Measurements from ENCODE around the gene TMEM181.
A peak's percentile ranks its signal among the peaks of the same experiment; 100 is the strongest.

TMEM181 gene

DNA sequence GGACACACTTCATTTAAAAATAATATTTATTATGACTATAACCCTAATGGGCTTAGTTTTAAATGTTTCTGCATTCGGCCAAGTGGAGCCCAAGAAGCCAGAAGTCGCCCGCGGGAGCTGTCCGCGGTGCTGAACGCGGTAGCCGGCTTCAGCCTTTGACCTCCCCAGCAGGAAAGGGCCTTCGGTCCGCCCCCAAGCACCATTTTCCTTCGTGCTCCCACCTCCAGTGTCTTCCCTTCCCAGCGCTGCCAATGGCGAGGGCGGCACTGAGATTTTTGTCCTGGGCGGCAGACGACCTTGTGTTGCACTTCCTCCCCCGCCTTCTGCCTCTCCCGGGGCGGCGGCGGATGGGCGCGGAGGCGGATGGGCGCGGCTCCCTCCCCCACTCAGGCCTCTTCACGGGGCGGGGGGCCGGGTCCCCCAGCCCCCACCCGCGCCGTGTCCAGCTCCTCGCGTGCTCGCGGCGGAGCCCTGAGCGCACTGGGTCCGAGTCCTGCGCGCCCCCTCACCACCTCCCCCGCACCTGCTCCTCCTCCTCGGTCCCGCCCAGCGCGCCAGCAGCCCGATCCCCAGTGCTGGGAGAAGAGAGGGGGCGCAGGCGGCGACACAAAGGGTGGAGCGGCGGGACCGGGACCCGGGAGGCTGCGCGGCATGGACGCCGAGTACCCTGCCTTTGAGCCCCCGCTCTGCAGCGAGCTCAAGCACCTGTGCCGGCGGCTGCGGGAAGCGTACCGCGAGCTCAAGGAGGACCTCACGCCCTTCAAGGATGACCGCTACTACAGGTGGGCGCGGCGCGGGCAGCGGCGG is 23.6 kb upstream of the TMEM181 start:
- Histone ChIP-seq H3K27me3 (ENCODE audit: control insufficient read depth in 2 of 2, insufficient read depth in 2 of 2, low read length in 2 of 2) (peaks cover 4 to 11% of the 10 kb centered on the region in 2 donors), H3K9ac (ENCODE audit: low read depth in 1 of 2, low read length in 2 of 2) (no peak overlapping the region), H3K4me1 (ENCODE audit: control insufficient read depth in 2 of 2, insufficient read depth in 2 of 2, low read length in 2 of 2) (peaks cover 0 to 9% of the 10 kb centered on the region in 2 donors), H3K27ac (ENCODE audit: low read depth in 2 of 2, low read length in 2 of 2) (no peak overlapping the region), H3K4me3 (ENCODE audit: low read length in 2 of 2) (peak overlapping the region; percentile 53 to 67), H3K9me3 (ENCODE audit: control insufficient read depth in 2 of 2, low read length in 2 of 2) (no peaks in the 10 kb centered on the region), H3K36me3 (ENCODE audit: control insufficient read depth in 2 of 2, insufficient read depth in 2 of 2, low read length in 2 of 2) (no peaks in the 10 kb centered on the region)

DNA sequence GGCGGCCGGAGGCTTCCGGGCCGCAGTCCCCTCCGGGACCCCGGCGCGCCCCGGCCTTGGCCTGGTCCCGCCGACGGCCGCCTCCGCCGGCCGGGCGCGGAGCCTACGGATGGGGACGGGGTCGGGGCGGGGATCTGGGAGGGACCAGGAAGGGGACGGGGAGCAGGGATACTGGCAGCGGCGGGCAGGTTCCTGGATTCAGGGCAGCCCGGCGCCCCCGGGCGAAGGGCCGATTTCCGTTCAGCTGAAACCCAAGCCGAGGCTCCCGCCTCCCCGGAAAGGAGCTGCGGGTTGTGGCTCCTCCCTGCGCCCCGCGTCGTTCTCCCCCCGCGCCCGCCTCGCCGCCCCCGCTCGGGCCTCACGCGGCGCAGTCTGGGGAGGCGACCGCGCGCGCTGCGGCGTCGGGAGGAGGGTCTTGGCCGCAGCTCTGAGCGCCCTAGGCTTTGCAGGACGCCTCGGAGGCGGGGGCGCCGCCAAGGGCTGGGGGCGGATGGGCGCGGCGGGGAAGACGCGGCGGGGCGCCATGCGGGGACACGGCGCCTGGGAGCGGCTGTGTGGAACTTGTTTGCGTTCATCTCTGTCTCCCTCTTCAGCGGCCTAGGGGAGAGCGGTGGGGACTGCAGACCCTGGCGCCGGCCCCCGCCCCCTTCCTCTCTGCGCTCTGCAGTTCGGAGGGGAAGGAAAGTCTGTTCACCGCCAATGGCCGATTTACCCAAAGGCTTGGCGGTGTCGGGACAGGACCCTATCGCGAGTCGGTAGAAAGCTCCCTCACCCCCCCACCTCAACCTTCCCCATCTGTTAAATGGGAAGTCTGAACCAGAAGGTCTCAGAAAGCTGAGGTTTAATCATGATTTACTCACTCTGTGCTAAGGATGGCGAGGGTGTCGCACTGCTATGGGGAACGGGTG is 22.7 kb upstream of the TMEM181 start:
- no peak overlapping the region for H3K27ac ChIP-seq (ENCODE audit: low read depth in 2 of 2, low read length in 2 of 2)
- no peak overlapping the region for H3K9ac ChIP-seq (ENCODE audit: low read depth in 1 of 2, low read length in 2 of 2)
- H3K9me3 ChIP-seq (ENCODE audit: control insufficient read depth in 2 of 2, low read length in 2 of 2): no peaks in the 10 kb centered on the region
- H3K36me3 ChIP-seq (ENCODE audit: control insufficient read depth in 2 of 2, insufficient read depth in 2 of 2, low read length in 2 of 2): no peaks in the 10 kb centered on the region
- peaks cover 0 to 9% of the 10 kb centered on the region in 2 donors for H3K4me1 ChIP-seq (ENCODE audit: control insufficient read depth in 2 of 2, insufficient read depth in 2 of 2, low read length in 2 of 2)
- H3K27me3 ChIP-seq (ENCODE audit: control insufficient read depth in 2 of 2, insufficient read depth in 2 of 2, low read length in 2 of 2): peaks cover 4 to 11% of the 10 kb centered on the region in 2 donors
- H3K4me3 ChIP-seq (ENCODE audit: low read length in 2 of 2): peak overlapping the region; percentile 53 to 67

DNA sequence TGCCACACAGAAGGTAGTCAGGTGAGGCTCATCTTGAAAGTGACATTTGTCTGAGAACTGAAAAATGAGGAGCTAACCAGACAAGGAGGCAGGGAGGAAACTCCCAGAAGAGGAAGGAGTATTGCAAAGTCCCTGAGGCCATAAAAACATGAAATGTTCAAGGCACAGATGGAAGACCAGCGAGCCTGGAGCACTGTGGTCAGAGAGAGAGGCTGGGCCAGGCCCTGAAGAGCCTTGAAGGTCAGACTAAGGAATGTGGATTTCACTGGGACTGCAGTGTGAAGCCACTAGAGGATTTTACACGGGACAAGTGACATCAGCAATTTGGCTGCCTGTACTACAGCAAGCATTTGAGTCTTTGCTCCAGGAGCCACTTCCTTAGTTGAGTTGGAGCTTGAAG is 21.1 kb upstream of the TMEM181 start:
- no peak overlapping the region for H3K4me3 ChIP-seq (ENCODE audit: low read length in 2 of 2)
- H3K27ac ChIP-seq (ENCODE audit: low read depth in 2 of 2, low read length in 2 of 2): no peak overlapping the region
- no peak overlapping the region for H3K9ac ChIP-seq (ENCODE audit: low read depth in 1 of 2, low read length in 2 of 2)
- no peaks in the 10 kb centered on the region for H3K9me3 ChIP-seq (ENCODE audit: control insufficient read depth in 2 of 2, low read length in 2 of 2)
- H3K27me3 ChIP-seq (ENCODE audit: control insufficient read depth in 2 of 2, insufficient read depth in 2 of 2, low read length in 2 of 2): peaks cover 4 to 11% of the 10 kb centered on the region in 2 donors
- H3K4me1 ChIP-seq (ENCODE audit: control insufficient read depth in 2 of 2, insufficient read depth in 2 of 2, low read length in 2 of 2): peaks cover 0 to 9% of the 10 kb centered on the region in 2 donors
- no peaks in the 10 kb centered on the region for H3K36me3 ChIP-seq (ENCODE audit: control insufficient read depth in 2 of 2, insufficient read depth in 2 of 2, low read length in 2 of 2)

DNA sequence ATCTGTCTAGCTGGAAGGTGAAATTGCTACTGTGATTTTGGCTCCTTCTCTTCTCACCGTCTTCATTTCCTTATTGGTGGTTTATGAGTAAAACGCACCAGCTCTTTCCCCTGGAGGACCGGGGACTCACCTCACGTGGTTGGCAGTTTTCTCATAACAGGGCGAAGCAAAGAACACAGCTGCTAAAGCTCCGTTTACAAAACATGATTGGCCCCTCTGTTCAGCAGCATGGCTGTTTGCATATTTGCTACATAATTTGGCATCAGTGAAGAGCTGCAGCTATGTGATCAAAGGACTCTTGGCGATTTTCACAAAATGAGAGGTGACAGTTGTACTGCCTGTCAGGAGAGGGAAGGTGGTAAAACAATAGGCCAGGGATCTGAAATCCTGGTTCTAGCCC is 20.5 kb upstream of the TMEM181 start:
- Histone ChIP-seq H3K27ac (ENCODE audit: low read depth in 2 of 2, low read length in 2 of 2) (no peak overlapping the region), H3K4me1 (ENCODE audit: control insufficient read depth in 2 of 2, insufficient read depth in 2 of 2, low read length in 2 of 2) (peaks cover 0 to 9% of the 10 kb centered on the region in 2 donors), H3K36me3 (ENCODE audit: control insufficient read depth in 2 of 2, insufficient read depth in 2 of 2, low read length in 2 of 2) (no peaks in the 10 kb centered on the region), H3K9ac (ENCODE audit: low read depth in 1 of 2, low read length in 2 of 2) (no peak overlapping the region), H3K4me3 (ENCODE audit: low read length in 2 of 2) (no peak overlapping the region), H3K9me3 (ENCODE audit: control insufficient read depth in 2 of 2, low read length in 2 of 2) (no peaks in the 10 kb centered on the region), H3K27me3 (ENCODE audit: control insufficient read depth in 2 of 2, insufficient read depth in 2 of 2, low read length in 2 of 2) (peaks cover 4 to 11% of the 10 kb centered on the region in 2 donors)

DNA sequence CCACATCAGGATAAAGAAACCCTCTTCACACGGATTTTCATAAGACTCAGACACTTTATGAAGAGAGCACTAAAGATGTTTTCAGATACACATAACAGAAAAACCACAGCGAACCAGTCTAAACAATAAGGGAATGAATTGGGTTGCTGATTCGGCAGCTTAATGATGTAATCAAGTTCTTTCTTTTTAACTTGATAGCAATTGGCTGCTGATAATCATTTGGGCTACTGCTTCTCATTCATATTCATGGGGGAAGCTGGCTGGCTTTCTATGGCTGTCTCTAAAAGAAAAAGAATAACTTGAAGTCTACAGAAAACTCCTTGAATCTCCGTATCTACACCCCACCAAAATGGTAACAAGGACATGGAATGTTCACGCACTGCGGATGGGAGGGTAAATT is 20.0 kb upstream of the TMEM181 start:
- H3K4me1 ChIP-seq (ENCODE audit: control insufficient read depth in 2 of 2, insufficient read depth in 2 of 2, low read length in 2 of 2): peaks cover 0 to 9% of the 10 kb centered on the region in 2 donors

DNA sequence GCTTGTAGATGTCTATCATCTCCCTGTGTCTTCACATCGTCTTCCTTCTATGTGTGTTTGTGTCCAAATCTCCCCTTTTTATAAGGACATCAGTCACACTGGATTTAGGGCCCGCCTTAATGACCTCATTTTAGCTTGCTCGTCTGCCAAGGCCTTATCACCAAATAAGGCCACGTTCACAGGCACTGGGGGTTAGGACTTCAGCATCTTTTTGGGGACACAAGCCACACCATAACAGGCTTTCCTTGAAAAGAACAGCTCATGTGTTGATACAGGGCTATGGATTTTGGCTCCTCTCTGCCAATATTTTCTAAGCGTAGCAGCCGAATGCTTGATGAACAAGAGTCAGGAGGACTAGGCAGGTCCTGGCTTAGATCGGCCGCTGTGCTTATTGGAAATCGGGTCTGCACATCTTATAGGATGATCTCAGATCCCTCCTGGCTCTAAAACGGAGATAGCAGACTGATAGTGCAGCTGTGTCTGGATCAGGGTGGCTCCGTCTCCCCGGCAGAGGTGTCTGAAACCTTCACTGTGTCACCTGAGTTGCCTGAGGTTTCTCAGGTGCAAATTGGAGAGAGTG is 16.2 kb upstream of the TMEM181 start:
- H3K4me3 ChIP-seq (ENCODE audit: low read length in 2 of 2): no peak overlapping the region
- H3K36me3 ChIP-seq (ENCODE audit: control insufficient read depth in 2 of 2, insufficient read depth in 2 of 2, low read length in 2 of 2): no peaks in the 10 kb centered on the region
- H3K9me3 ChIP-seq (ENCODE audit: control insufficient read depth in 2 of 2, low read length in 2 of 2): no peaks in the 10 kb centered on the region
- H3K27ac ChIP-seq (ENCODE audit: low read depth in 2 of 2, low read length in 2 of 2): no peak overlapping the region
- no peaks in the 10 kb centered on the region for H3K4me1 ChIP-seq (ENCODE audit: control insufficient read depth in 2 of 2, insufficient read depth in 2 of 2, low read length in 2 of 2)
- H3K9ac ChIP-seq (ENCODE audit: low read depth in 1 of 2, low read length in 2 of 2): no peak overlapping the region
- H3K27me3 ChIP-seq (ENCODE audit: control insufficient read depth in 2 of 2, insufficient read depth in 2 of 2, low read length in 2 of 2): peaks cover 0 to 2% of the 10 kb centered on the region in 2 donors

More for the DNA sequence above, 20.0 kb upstream of the TMEM181 start:
- peaks cover 4 to 11% of the 10 kb centered on the region in 2 donors for H3K27me3 ChIP-seq (ENCODE audit: control insufficient read depth in 2 of 2, insufficient read depth in 2 of 2, low read length in 2 of 2)
- no peaks in the 10 kb centered on the region for H3K9me3 ChIP-seq (ENCODE audit: control insufficient read depth in 2 of 2, low read length in 2 of 2)
- H3K4me3 ChIP-seq (ENCODE audit: low read length in 2 of 2): no peak overlapping the region
- H3K9ac ChIP-seq (ENCODE audit: low read depth in 1 of 2, low read length in 2 of 2): no peak overlapping the region
- no peaks in the 10 kb centered on the region for H3K36me3 ChIP-seq (ENCODE audit: control insufficient read depth in 2 of 2, insufficient read depth in 2 of 2, low read length in 2 of 2)
- H3K27ac ChIP-seq (ENCODE audit: low read depth in 2 of 2, low read length in 2 of 2): no peak overlapping the region

DNA sequence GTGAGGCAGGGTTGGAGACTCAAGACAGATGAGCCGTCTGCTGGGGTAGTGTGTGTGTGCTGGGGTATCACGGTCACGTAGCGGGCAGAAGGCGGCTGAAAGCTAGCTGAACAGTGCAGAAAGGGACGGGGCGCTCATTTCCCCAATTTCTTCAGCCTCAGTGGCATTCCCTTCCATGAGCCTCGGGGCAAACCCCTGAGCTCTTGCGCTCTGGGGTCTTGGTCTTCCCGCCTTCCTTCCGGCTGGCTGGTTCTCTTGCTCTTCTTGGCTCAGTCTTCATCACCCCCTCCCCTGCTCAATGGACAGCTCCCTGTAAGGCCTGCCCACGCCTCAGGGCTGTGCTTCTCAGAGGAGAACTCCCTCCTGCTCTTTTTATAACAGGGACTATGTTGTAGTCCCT is 15.5 kb upstream of the TMEM181 start:
- Histone ChIP-seq H3K27ac (ENCODE audit: low read depth in 2 of 2, low read length in 2 of 2) (no peak overlapping the region), H3K4me3 (ENCODE audit: low read length in 2 of 2) (no peak overlapping the region), H3K9ac (ENCODE audit: low read depth in 1 of 2, low read length in 2 of 2) (no peak overlapping the region), H3K4me1 (ENCODE audit: control insufficient read depth in 2 of 2, insufficient read depth in 2 of 2, low read length in 2 of 2) (no peaks in the 10 kb centered on the region), H3K9me3 (ENCODE audit: control insufficient read depth in 2 of 2, low read length in 2 of 2) (no peaks in the 10 kb centered on the region), H3K36me3 (ENCODE audit: control insufficient read depth in 2 of 2, insufficient read depth in 2 of 2, low read length in 2 of 2) (no peaks in the 10 kb centered on the region), H3K27me3 (ENCODE audit: control insufficient read depth in 2 of 2, insufficient read depth in 2 of 2, low read length in 2 of 2) (no peaks in the 10 kb centered on the region)

DNA sequence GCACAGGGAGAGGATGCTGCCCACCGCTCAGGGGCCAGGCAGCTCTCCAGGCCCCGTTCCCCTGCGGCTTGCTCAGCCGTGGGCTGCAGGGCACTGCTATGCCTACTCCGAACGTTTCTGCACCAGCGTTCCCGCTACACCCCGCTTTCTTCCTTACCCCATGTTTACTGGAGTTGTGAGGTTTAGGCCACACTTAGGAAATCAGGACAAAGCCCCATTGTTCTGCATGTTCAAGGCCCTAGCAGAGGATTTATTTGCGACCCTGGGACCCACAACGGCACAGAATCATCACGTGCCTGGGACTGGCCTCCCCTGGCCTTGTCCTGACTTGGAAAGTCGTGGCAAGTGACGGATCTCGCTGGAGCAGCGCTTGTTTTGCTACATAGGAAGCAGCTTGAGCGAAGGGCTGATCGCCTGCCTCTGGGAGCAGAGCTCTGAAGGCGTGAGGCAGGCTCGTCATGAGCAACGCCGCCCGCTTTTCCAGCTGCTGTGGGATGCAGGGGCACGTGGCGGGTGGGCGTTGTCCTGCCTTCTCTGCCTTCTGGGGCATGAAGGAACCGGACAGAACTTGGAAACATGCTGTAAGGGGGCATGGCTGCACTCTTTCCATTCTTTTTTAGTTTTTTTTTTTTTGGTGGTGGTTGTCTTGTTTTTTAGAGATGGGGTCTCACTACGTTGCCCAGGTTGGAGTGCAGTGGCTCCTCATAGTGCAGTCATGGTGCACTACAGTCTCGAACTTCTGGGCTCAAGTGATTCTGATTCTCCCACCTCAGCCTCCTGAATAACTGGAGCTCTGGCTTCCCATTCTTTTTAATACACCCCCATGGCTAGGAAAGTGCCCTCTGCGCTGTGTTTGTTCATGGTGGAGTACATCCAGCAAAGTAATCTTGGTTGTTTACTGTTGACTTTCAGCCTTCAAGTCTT is 14.6 kb upstream of the TMEM181 start:
- H3K27me3 ChIP-seq (ENCODE audit: control insufficient read depth in 2 of 2, insufficient read depth in 2 of 2, low read length in 2 of 2): no peaks in the 10 kb centered on the region
- H3K36me3 ChIP-seq (ENCODE audit: control insufficient read depth in 2 of 2, insufficient read depth in 2 of 2, low read length in 2 of 2): no peaks in the 10 kb centered on the region
- H3K9me3 ChIP-seq (ENCODE audit: control insufficient read depth in 2 of 2, low read length in 2 of 2): no peaks in the 10 kb centered on the region
- H3K27ac ChIP-seq (ENCODE audit: low read depth in 2 of 2, low read length in 2 of 2): no peak overlapping the region
- H3K4me3 ChIP-seq (ENCODE audit: low read length in 2 of 2): no peak overlapping the region
- no peak overlapping the region for H3K9ac ChIP-seq (ENCODE audit: low read depth in 1 of 2, low read length in 2 of 2)
- H3K4me1 ChIP-seq (ENCODE audit: control insufficient read depth in 2 of 2, insufficient read depth in 2 of 2, low read length in 2 of 2): no peaks in the 10 kb centered on the region

DNA sequence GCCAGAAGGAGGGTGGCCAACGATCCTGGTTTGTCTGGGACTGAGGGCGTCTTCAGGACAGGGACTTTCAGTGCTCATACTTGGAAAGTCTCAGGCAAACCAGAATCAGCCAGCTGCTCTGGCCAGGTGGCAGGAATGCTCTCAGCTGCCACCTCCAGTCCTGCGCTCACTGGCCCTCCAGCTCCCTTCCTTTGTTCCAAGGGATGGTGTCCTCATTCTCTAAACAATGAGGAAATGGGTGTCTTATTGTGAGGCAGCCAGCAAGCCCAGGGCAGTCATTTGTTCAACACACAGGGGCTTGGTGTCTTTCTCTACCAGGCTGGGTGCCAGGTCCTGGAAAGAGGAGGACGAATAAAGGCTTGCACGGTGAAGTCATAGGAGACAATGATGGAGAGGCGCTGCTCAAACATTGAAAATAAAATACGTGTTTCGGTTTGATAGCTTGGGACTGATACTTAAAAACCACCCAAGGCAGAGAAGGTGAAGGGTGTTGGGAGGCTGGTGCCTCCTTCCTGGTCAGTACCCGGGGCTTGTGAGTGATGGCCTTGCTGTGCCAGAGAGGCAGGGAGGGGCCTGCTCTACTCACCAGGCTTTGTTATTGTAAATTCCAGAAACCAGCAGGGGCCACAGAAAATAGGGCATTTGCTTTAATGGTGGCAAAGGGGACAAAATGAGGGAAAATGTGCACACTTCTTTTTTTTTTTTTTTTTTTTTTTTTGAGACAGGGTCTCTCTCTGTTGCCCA is 11.3 kb upstream of the TMEM181 start:
- no peaks in the 10 kb centered on the region for H3K36me3 ChIP-seq (ENCODE audit: control insufficient read depth in 2 of 2, insufficient read depth in 2 of 2, low read length in 2 of 2)
- H3K9ac ChIP-seq (ENCODE audit: low read depth in 1 of 2, low read length in 2 of 2): no peak overlapping the region
- no peaks in the 10 kb centered on the region for H3K27me3 ChIP-seq (ENCODE audit: control insufficient read depth in 2 of 2, insufficient read depth in 2 of 2, low read length in 2 of 2)
- no peaks in the 10 kb centered on the region for H3K9me3 ChIP-seq (ENCODE audit: control insufficient read depth in 2 of 2, low read length in 2 of 2)
- H3K4me1 ChIP-seq (ENCODE audit: control insufficient read depth in 2 of 2, insufficient read depth in 2 of 2, low read length in 2 of 2): no peaks in the 10 kb centered on the region
- H3K4me3 ChIP-seq (ENCODE audit: low read length in 2 of 2): no peak overlapping the region
- H3K27ac ChIP-seq (ENCODE audit: low read depth in 2 of 2, low read length in 2 of 2): no peak overlapping the region

Data from mucosa of rectum (tissue), 2 donors.